ENCODE data around the gene ASPG.

DNA sequence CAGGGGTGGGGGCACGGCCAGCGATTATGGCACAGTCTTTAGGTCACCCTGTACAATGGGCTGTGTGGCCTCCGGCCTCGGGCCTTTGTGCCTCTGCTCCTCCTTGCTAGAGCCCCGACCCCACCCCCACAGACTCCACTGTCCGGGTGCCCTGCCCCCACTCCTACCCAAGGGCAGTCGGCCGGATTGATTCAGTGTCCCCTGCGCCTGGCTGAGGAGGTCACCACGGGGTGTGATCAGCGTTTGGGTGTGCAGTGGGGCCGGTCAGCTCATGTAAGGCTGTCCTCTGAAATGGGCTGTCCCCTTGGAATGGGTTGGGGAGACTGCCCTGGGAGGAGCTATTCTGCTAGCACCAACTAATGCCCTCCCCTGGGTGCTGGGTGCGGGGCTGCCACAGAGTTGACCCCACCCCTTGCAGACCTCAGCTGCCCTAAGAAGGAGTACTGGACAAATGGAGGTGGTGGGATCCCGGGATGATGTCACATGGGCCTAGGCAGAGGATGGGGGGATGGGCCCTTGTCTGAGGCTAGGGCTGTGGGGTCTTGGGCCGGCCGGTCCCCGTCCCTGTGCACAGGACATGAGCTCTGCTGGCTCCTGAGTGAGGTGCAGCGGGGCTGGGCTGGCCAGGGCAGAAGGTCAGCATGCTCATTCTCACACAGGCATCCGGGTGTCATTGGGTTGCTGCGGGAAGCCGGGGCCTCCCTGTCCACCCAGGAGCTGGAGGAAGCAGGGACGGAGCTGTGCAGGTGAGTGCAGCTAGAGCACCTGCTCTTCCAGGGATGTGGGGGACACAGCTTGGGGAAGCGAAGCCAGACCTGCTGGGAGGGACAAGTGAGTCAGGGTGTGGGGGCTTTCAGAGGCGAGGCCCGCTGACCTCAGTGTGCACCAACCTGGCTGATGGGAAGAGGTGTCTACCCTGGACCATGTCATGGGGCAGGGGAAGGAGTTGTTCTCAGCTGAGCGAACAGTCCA, 23.4 kb downstream of the ASPG start:
- TF ChIP-seq, protein P1, sequence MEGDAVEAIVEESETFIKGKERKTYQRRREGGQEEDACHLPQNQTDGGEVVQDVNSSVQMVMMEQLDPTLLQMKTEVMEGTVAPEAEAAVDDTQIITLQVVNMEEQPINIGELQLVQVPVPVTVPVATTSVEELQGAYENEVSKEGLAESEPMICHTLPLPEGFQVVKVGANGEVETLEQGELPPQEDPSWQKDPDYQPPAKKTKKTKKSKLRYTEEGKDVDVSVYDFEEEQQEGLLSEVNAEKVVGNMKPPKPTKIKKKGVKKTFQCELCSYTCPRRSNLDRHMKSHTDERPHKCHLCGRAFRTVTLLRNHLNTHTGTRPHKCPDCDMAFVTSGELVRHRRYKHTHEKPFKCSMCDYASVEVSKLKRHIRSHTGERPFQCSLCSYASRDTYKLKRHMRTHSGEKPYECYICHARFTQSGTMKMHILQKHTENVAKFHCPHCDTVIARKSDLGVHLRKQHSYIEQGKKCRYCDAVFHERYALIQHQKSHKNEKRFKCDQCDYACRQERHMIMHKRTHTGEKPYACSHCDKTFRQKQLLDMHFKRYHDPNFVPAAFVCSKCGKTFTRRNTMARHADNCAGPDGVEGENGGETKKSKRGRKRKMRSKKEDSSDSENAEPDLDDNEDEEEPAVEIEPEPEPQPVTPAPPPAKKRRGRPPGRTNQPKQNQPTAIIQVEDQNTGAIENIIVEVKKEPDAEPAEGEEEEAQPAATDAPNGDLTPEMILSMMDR (conservative IDR thresholded peaks at IDR 0.05; ENCODE audit: low read depth, low read length), result no peak
- no peak for TF ChIP-seq EZH2 (IDR thresholded peaks at IDR 0.05; ENCODE audit: low read length, unreplicated experiment)

Data from PC-3 (cell line).